ENCODE data around the gene TMEM101. TPM values are rescaled to one million over a fixed set of nuclear protein-coding genes. Genes with fewer than 3 reads are reported as not detected.

TMEM101 gene
- total and polyA plus RNA-seq, 2 experiments from 2014 or later = 33.4 to 41.0 TPM

DNA sequence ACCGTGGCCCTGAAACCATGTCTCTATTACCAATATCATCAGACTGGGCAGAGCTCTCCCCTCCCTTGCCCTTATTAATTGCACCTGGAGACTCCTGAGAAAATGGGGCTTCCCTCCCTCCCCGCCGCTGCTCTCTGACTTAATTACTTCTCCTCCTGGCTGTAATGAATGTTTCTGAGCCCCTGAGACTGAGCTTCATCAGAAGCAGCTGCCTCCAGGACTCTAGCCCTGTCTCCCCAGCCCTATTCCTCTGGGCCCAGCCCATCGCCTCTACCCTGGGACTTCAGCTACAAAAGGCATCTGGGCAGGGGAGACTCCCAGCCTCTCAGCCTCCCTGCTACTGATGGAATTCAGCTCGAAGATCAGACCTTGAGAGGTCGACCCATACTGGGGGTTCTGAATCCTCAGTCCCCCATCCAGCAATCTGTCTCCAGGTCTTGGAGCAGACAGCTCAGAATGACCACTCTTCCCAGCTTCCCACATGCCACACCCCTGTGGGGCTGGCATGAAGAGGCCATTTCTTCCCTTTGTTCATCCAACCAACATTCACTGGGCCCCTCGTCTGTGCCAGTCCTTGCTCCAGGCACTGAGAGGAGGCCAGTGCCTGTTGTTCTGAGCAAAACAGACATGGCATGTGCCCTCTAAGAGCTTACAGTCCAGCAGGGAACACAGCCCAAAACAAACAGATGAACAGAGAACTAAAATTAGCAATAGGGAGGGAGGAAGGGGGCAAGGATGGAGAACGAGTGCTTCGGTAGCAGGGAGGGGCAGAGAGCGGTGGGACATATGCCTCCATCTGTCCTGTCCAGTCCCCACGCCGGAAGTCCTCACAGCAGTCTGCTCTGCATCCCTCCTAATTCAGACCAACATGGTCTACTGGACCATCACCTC is 27.4 kb downstream of the TMEM101 start:
- Histone ChIP-seq H3K36me3 (replicated peaks; ENCODE audit: insufficient read depth, low read depth) (no peaks in the 10 kb centered on the region), H3K9me3 (ENCODE audit: low read depth) (no peaks in the 10 kb centered on the region), H3K27ac (no peak overlapping the region), H3K27me3 (peaks cover 62% of the 10 kb centered on the region), H4K20me1 (ENCODE audit: insufficient read depth, poor library complexity, severe bottlenecking) (no peaks in the 10 kb centered on the region), H3K9me2 (replicated peaks; ENCODE audit: insufficient read depth) (no peaks in the 10 kb centered on the region), H2AFZ (no peak overlapping the region), H3K4me2 (no peak overlapping the region), H3K4me3 (no peak overlapping the region), H3K79me2 (no peaks in the 10 kb centered on the region), H3K4me1 (ENCODE audit: insufficient read depth) (peaks cover 12% of the 10 kb centered on the region)
- TF ChIP-seq EZH2phosphoT487 (IDR thresholded peaks at IDR 0.05; ENCODE audit: low read depth, severe bottlenecking, unreplicated experiment) (no peak), EZH2 (IDR thresholded peaks at IDR 0.05; ENCODE audit: borderline replicate concordance) (no peak), CTCF (IDR thresholded peaks at IDR 0.05; ENCODE audit: poor library complexity) (no peak)
- WGBS (ENCODE audit: low lambda C conversion rate, missing lambda C conversion rate) = 77% methylated on average over 12 of the region's 12 CpGs
- DNase-seq (ENCODE audit: low spot score) = no peak

DNA sequence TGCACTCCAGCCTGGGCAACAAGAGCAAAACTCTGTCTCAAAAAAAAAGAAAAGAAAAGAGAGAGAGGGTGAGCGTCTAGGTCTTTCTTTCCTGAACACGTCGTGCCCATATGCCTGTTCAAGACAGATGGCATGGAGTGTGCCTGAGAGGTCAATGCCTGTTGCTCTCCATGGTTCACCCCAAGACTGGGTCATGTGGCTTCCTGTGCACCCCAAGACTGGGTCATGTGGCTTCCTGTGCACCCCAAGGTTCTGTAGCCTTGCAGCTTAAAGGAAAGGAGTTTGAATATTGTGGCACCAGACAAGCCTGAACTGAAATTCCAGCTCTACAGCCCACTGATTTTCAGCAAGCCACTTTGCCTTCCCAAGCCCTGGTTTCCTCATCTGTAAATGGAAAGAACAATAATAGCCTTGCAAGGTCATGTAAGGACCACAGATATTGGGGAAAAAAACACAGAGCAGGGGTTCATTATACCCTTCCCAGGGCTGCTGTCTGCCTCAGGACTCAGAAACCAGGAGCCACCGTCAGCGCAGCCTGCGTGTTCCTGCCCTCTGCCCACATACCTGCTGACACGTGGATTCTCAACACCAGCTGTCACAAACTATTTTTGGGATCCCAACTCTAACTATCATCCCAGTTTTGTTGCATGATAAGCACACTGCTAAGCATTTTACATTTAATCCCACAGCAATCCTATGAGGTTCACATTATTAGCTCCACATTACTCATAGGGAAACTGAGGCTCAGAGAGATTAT is 28.4 kb downstream of the TMEM101 start:
- Histone ChIP-seq H3K79me2 (no peaks in the 10 kb centered on the region), H3K4me1 (ENCODE audit: insufficient read depth) (peaks cover 12% of the 10 kb centered on the region), H3K27me3 (peaks cover 72% of the 10 kb centered on the region), H3K4me2 (no peak overlapping the region), H4K20me1 (ENCODE audit: insufficient read depth, poor library complexity, severe bottlenecking) (no peaks in the 10 kb centered on the region), H3K9me3 (ENCODE audit: low read depth) (no peaks in the 10 kb centered on the region), H3K36me3 (replicated peaks; ENCODE audit: insufficient read depth, low read depth) (no peaks in the 10 kb centered on the region), H3K9me2 (replicated peaks; ENCODE audit: insufficient read depth) (no peaks in the 10 kb centered on the region), H3K4me3 (no peak overlapping the region), H2AFZ (no peak overlapping the region), H3K27ac (no peak overlapping the region)
- no peak for DNase-seq (ENCODE audit: low spot score)
- WGBS (ENCODE audit: low lambda C conversion rate, missing lambda C conversion rate) = 93% methylated on average over 7 of the region's 7 CpGs
- TF ChIP-seq CTCF (IDR thresholded peaks at IDR 0.05; ENCODE audit: poor library complexity) (no peak), EZH2phosphoT487 (IDR thresholded peaks at IDR 0.05; ENCODE audit: low read depth, severe bottlenecking, unreplicated experiment) (no peak)

GRCh38 chr17:43984521-43984920 is 30.2 kb downstream of the TMEM101 start:
- DNase-seq (ENCODE audit: low spot score) = no peak
- Histone ChIP-seq H3K79me2 (no peaks in the 10 kb centered on the region), H3K36me3 (replicated peaks; ENCODE audit: insufficient read depth, low read depth) (no peaks in the 10 kb centered on the region), H3K27ac (no peak overlapping the region), H3K4me2 (peak overlapping the region; percentile 97), H4K20me1 (ENCODE audit: insufficient read depth, poor library complexity, severe bottlenecking) (no peaks in the 10 kb centered on the region), H2AFZ (peak overlapping the region; percentile 56), H3K9me2 (replicated peaks; ENCODE audit: insufficient read depth) (no peaks in the 10 kb centered on the region), H3K9me3 (ENCODE audit: low read depth) (no peaks in the 10 kb centered on the region), H3K4me3 (no peak overlapping the region), H3K4me1 (ENCODE audit: insufficient read depth) (peaks cover 12% of the 10 kb centered on the region), H3K27me3 (peaks cover 83% of the 10 kb centered on the region)
- TF ChIP-seq EZH2phosphoT487 (IDR thresholded peaks at IDR 0.05; ENCODE audit: low read depth, severe bottlenecking, unreplicated experiment) (no peak), CTCF (IDR thresholded peaks at IDR 0.05; ENCODE audit: poor library complexity) (no peak), EZH2 (IDR thresholded peaks at IDR 0.05; ENCODE audit: borderline replicate concordance) (no peak)
- WGBS (ENCODE audit: low lambda C conversion rate, missing lambda C conversion rate) = 55% methylated on average over 8 of the region's 8 CpGs

All from hepatocyte (in vitro differentiated cells).